ENCODE data around the gene SLC26A1. TPM values are rescaled to one million over a fixed set of nuclear protein-coding genes. Genes with fewer than 3 reads are reported as not detected.

SLC26A1 gene
- total RNA-seq, 1 experiment from 2014 or later = 0.16 TPM

- Mint-ChIP-seq H3K4me1 (ENCODE audit: insufficient read depth, unreplicated experiment) (peaks cover 5% of the 10 kb centered on the region), H3K27me3 (ENCODE audit: insufficient read depth, unreplicated experiment) (no peaks in the 10 kb centered on the region), H3K4me3 (ENCODE audit: unreplicated experiment) (no peak overlapping the region), H3K27ac (ENCODE audit: low read depth, unreplicated experiment) (no peak overlapping the region), H3K9me3 (ENCODE audit: unreplicated experiment) (no peaks in the 10 kb centered on the region), H3K36me3 (ENCODE audit: insufficient read depth, unreplicated experiment) (peaks cover 10% of the 10 kb centered on the region)
- ChIA-PET CTCF (no interaction called here), POLR2A (no interaction called here)
- intact Hi-C loops (cut with micrococcal nuclease) = no loop called here
- no peak for DNase-seq (ENCODE audit: unreplicated experiment)
- BruUV-seq (replicated peaks) = no TSS peak
- TF ChIP-seq CTCF (IDR thresholded peaks at IDR 0.05; ENCODE audit: unreplicated experiment) = no peak
Observed at GRCh38 chr4:970046-970745, 23.0 kb downstream of the SLC26A1 start.

- intact Hi-C loops (cut with micrococcal nuclease) = no loop called here
- POLR2A ChIA-PET = no interaction called here
- Mint-ChIP-seq H3K4me3 (ENCODE audit: unreplicated experiment) (no peak overlapping the region), H3K9me3 (ENCODE audit: unreplicated experiment) (no peaks in the 10 kb centered on the region), H3K27me3 (ENCODE audit: insufficient read depth, unreplicated experiment) (no peaks in the 10 kb centered on the region), H3K27ac (ENCODE audit: low read depth, unreplicated experiment) (no peak overlapping the region), H3K36me3 (ENCODE audit: insufficient read depth, unreplicated experiment) (peaks cover 10% of the 10 kb centered on the region), H3K4me1 (ENCODE audit: insufficient read depth, unreplicated experiment) (peaks cover 5% of the 10 kb centered on the region)
- no peak for DNase-seq (ENCODE audit: unreplicated experiment)
- CTCF ChIA-PET = interaction anchor here (0.6 to 1.0 kb wide), 3 partner anchors 13 to 1317 kb away, joined by 3 read pairs; no protein-coding TSS in a partner anchor
- TF ChIP-seq CTCF (IDR thresholded peaks at IDR 0.05; ENCODE audit: unreplicated experiment) = no peak
- no TSS peak for BruUV-seq (replicated peaks)
Observed at GRCh38 chr4:968621-969394, 24.4 kb downstream of the SLC26A1 start.

GRCh38 chr4:968221-968620 is 25.0 kb downstream of the SLC26A1 start:
- Mint-ChIP-seq H3K36me3 (ENCODE audit: insufficient read depth, unreplicated experiment) (peaks cover 10% of the 10 kb centered on the region), H3K4me3 (ENCODE audit: unreplicated experiment) (no peak overlapping the region), H3K4me1 (ENCODE audit: insufficient read depth, unreplicated experiment) (peaks cover 5% of the 10 kb centered on the region), H3K27ac (ENCODE audit: low read depth, unreplicated experiment) (no peak overlapping the region), H3K27me3 (ENCODE audit: insufficient read depth, unreplicated experiment) (no peaks in the 10 kb centered on the region), H3K9me3 (ENCODE audit: unreplicated experiment) (no peaks in the 10 kb centered on the region)
- no peak for DNase-seq (ENCODE audit: unreplicated experiment)
- intact Hi-C loops (cut with micrococcal nuclease) = no loop called here
- ChIA-PET CTCF (interaction anchor here (1.0 kb wide), 1 partner anchor 20 kb away, joined by 3 read pairs; no protein-coding TSS in a partner anchor), POLR2A (no interaction called here)
- no peak for TF ChIP-seq CTCF (IDR thresholded peaks at IDR 0.05; ENCODE audit: unreplicated experiment)
- no TSS peak for BruUV-seq (replicated peaks)
